Neural progenitor cell (in vitro differentiated cells): ENCODE data around the gene SDHAF3. TPM values are rescaled to one million over a fixed set of nuclear protein-coding genes. Genes with fewer than 3 reads are reported as not detected.
A peak's percentile ranks its signal among the peaks of the same experiment; 100 is the strongest.

Source experiments
- DNase-seq: peaks from one replicate; pipeline ENCODE4 v3.0.0-alpha.2; 2016; ENCODE audit warnings: low spot score
- H2AFZ ChIP-seq: fragments of 200-600 bp; sonication (generic); replicated peaks from 2 replicates; pipeline ENCODE4 v1.6.1; 2016; ENCODE audit warnings: antibody characterized with exemption
- H3F3A ChIP-seq: fragments of 200-600 bp; sonication (generic); 2 replicates; pipeline ENCODE4 v1.6.1; 2016; ENCODE audit warnings: antibody characterized with exemption, low read depth
- H3K27ac ChIP-seq: fragments of 200-600 bp; sonication (generic); 2 replicates; pipeline ENCODE4 v1.5.1; 2016; ENCODE audit warnings: mild to moderate bottlenecking
- H3K27me3 ChIP-seq: fragments of 200-600 bp; sonication (generic); 2 replicates; pipeline ENCODE4 v1.6.1; 2016; ENCODE audit warnings: mild to moderate bottlenecking, moderate library complexity
- H3K36me3 ChIP-seq: fragments of 200-600 bp; sonication (generic); 2 replicates; pipeline ENCODE4 v1.5.1; 2016
- H3K4me1 ChIP-seq: fragments of 200-600 bp; sonication (generic); 2 replicates; pipeline ENCODE4 v1.6.1; 2016; ENCODE audit warnings: mixed run types
- H3K4me2 ChIP-seq: fragments of 200-600 bp; sonication (generic); 2 replicates; pipeline ENCODE4 v1.6.1; 2016
- H3K4me3 ChIP-seq: fragments of 200-600 bp; sonication (generic); 2 replicates; pipeline ENCODE4 v1.5.1; 2016
- H3K79me2 ChIP-seq: fragments of 200-600 bp; sonication (generic); 2 replicates; pipeline ENCODE4 v1.6.1; 2016; ENCODE audit warnings: low read depth
- H3K9ac ChIP-seq: fragments of 200-600 bp; sonication (generic); 2 replicates; pipeline ENCODE4 v1.6.1; 2016
- H3K9me3 ChIP-seq: fragments of 200-600 bp; sonication (generic); 2 replicates; pipeline ENCODE4 v1.5.1; 2016; ENCODE audit warnings: low read depth
- H4K20me1 ChIP-seq: fragments of 200-600 bp; sonication (generic); 2 replicates; pipeline ENCODE4 v1.6.1; 2016; ENCODE audit warnings: low read depth
- H3K27ac Mint-ChIP-seq: 3 replicates; pipeline ENCODE4 v1.8.0; 2021; ENCODE audit warnings: mixed read lengths
- H3K27me3 Mint-ChIP-seq: 2 replicates; pipeline ENCODE4 v1.8.0; 2022; ENCODE audit warnings: low read depth, mild to moderate bottlenecking, inconsistent platforms, moderate library complexity, mixed read lengths; ENCODE audit not compliant: insufficient read depth
- H3K36me3 Mint-ChIP-seq: 3 replicates; pipeline ENCODE4 v1.8.0; 2021; ENCODE audit warnings: mixed read lengths
- H3K4me1 Mint-ChIP-seq: 3 replicates; pipeline ENCODE4 v1.8.0; 2021; ENCODE audit warnings: mixed read lengths
- H3K4me3 Mint-ChIP-seq: 3 replicates; pipeline ENCODE4 v1.8.0; 2021; ENCODE audit warnings: mild to moderate bottlenecking, moderate library complexity, mixed read lengths
- H3K9me3 Mint-ChIP-seq: 3 replicates; pipeline ENCODE4 v1.8.0; 2020; ENCODE audit warnings: mixed read lengths
- CTCF ChIP-seq: fragments of 200-600 bp; sonication (generic); IDR thresholded peaks from 2 replicates; pipeline ENCODE4 v1.5.1; 2017; ENCODE audit warnings: antibody characterized with exemption, mild to moderate bottlenecking
- EZH2 ChIP-seq: fragments of 200-600 bp; sonication (generic); IDR thresholded peaks from 2 replicates; pipeline ENCODE4 v1.6.1; 2017; ENCODE audit warnings: antibody characterized with exemption, mild to moderate bottlenecking, moderate library complexity
- EZH2phosphoT487 ChIP-seq: fragments of 200-600 bp; sonication (generic); IDR thresholded peaks from 2 replicates; pipeline ENCODE4 v1.6.1; 2017; ENCODE audit warnings: antibody characterized with exemption
- total RNA-seq: library from RNA; depleted of rRNA; stranded (reverse); fragments of >200 nt; gene quantifications from 2 replicates; pipeline ENCODE4 v1.2.3, GENCODE V29; 2015; ENCODE audit warnings: low replicate concordance

The SDHAF3 gene
- total RNA-seq, 1 donor from 2014 or later = 59.5 TPM

GRCh38 chr7:97088364-97088763 lies 29.1 kb upstream of the SDHAF3 start:
- Mint-ChIP-seq H3K4me1 (peaks cover 2% of the 10 kb centered on the region), H3K9me3 (no peaks in the 10 kb centered on the region), H3K27me3 (peaks cover 2% of the 10 kb centered on the region), H3K4me3 (no peak overlapping the region), H3K27ac (no peak overlapping the region), H3K36me3 (no peaks in the 10 kb centered on the region)
- H3K79me2 ChIP-seq = no peaks in the 10 kb centered on the region
- H3K27me3 ChIP-seq = no peaks in the 10 kb centered on the region
- H4K20me1 ChIP-seq = no peaks in the 10 kb centered on the region
- H3K9me3 ChIP-seq = no peaks in the 10 kb centered on the region
- no peak for TF ChIP-seq CTCF
- TF ChIP-seq EZH2 = no peak
- TF ChIP-seq EZH2phosphoT487 = no peak
- no peak for DNase-seq
- no peaks in the 10 kb centered on the region for H3K4me1 ChIP-seq
- no peaks in the 10 kb centered on the region for H3F3A ChIP-seq
- H3K4me2 ChIP-seq = no peak overlapping the region
- no peak overlapping the region for H3K4me3 ChIP-seq
- no peak overlapping the region for H3K27ac ChIP-seq
- H3K9ac ChIP-seq = no peak overlapping the region
- H3K36me3 ChIP-seq = no peaks in the 10 kb centered on the region
- no peak overlapping the region for H2AFZ ChIP-seq

- H2AFZ ChIP-seq = no peak overlapping the region
- Mint-ChIP-seq H3K36me3 (no peaks in the 10 kb centered on the region), H3K4me3 (no peak overlapping the region), H3K27me3 (peaks cover 2% of the 10 kb centered on the region), H3K27ac (no peak overlapping the region), H3K4me1 (peaks cover 6% of the 10 kb centered on the region), H3K9me3 (no peaks in the 10 kb centered on the region)
- H3K4me3 ChIP-seq = no peak overlapping the region
- H3K4me2 ChIP-seq = no peak overlapping the region
- H3K36me3 ChIP-seq = no peaks in the 10 kb centered on the region
- no peaks in the 10 kb centered on the region for H3K27me3 ChIP-seq
- TF ChIP-seq CTCF = no peak
- no peak for TF ChIP-seq EZH2
- TF ChIP-seq EZH2phosphoT487 = no peak
- H3K9ac ChIP-seq = no peak overlapping the region
- no peak for DNase-seq
- H4K20me1 ChIP-seq = no peaks in the 10 kb centered on the region
- H3K79me2 ChIP-seq = no peaks in the 10 kb centered on the region
- H3K4me1 ChIP-seq = no peaks in the 10 kb centered on the region
- no peaks in the 10 kb centered on the region for H3K9me3 ChIP-seq
- no peaks in the 10 kb centered on the region for H3F3A ChIP-seq
- no peak overlapping the region for H3K27ac ChIP-seq
Observed at GRCh38 chr7:97089771-97090170, 27.7 kb upstream of the SDHAF3 start.

GRCh38 chr7:97090761-97091353 lies 26.6 kb upstream of the SDHAF3 start:
- Histone ChIP-seq H3K9ac (no peak overlapping the region), H2AFZ (peak overlapping the region; percentile 74), H3K27ac (no peak overlapping the region), H3K27me3 (no peaks in the 10 kb centered on the region), H3K36me3 (no peaks in the 10 kb centered on the region), H3K79me2 (no peaks in the 10 kb centered on the region), H3K4me2 (no peak overlapping the region), H3K4me3 (no peak overlapping the region), H3K4me1 (no peaks in the 10 kb centered on the region), H4K20me1 (no peaks in the 10 kb centered on the region), H3K9me3 (no peaks in the 10 kb centered on the region), H3F3A (no peaks in the 10 kb centered on the region)
- Mint-ChIP-seq H3K4me3 (no peak overlapping the region), H3K9me3 (no peaks in the 10 kb centered on the region), H3K27ac (no peak overlapping the region), H3K4me1 (peaks cover 6% of the 10 kb centered on the region), H3K27me3 (peaks cover 2% of the 10 kb centered on the region), H3K36me3 (no peaks in the 10 kb centered on the region)
- DNase-seq = peak; percentile 5
- TF ChIP-seq EZH2 (no peak), EZH2phosphoT487 (no peak), CTCF (no peak)
